Thymus (tissue), 11 donors: ENCODE data around the gene ZNF385B. TPM values are rescaled to one million over a fixed set of nuclear protein-coding genes. Genes with fewer than 3 reads are reported as not detected.

Experiments
- DNase-seq, 9 donors: peaks; one replicate each; pipeline ENCODE4 v3.0.0-alpha.2; 2013; ENCODE audit warnings: low spot score in 9 of 9, low read depth in 6 of 9, missing footprints in 1 of 9
- H3K27ac ChIP-seq, 2 donors: one replicate each; pipeline ENCODE4 v1.5.1; 2013; ENCODE audit warnings: control low read depth in 1 of 2, low read depth in 1 of 2, low read length in 1 of 2, mild to moderate bottlenecking in 1 of 2, moderate library complexity in 1 of 2
- H3K27me3 ChIP-seq, 2 donors: one replicate each; pipeline ENCODE4 v1.5.1; 2013; ENCODE audit warnings: low read length in 1 of 2; ENCODE audit not compliant: control insufficient read depth in 2 of 2, insufficient read depth in 1 of 2
- H3K36me3 ChIP-seq, 2 donors: one replicate each; pipeline ENCODE4 v1.5.1; 2013; ENCODE audit warnings: low read length in 1 of 2, mild to moderate bottlenecking in 1 of 2, moderate library complexity in 1 of 2; ENCODE audit not compliant: control insufficient read depth in 2 of 2, insufficient read depth in 2 of 2
- H3K4me1 ChIP-seq, 2 donors: one replicate each; pipeline ENCODE4 v1.5.1; 2013; ENCODE audit warnings: low read length in 2 of 2; ENCODE audit not compliant: control insufficient read depth in 2 of 2, insufficient read depth in 2 of 2
- H3K4me3 ChIP-seq, 2 donors: one replicate each; pipeline ENCODE4 v1.5.1; 2013; ENCODE audit warnings: low read length in 2 of 2, control low read depth in 1 of 2, mild to moderate bottlenecking in 1 of 2
- H3K9me3 ChIP-seq, 2 donors: one replicate each; pipeline ENCODE4 v1.5.1; 2013; ENCODE audit warnings: low read length in 1 of 2, mild to moderate bottlenecking in 1 of 2; ENCODE audit not compliant: control insufficient read depth in 2 of 2, insufficient read depth in 1 of 2
- WGBS: extraction: QIAGEN DNeasy Blood & Tissue Kit; methylation state at CpG from one replicate; pipeline ENCODE4 v1.1.7; 2013; 5-methylcytosine and 5-hydroxymethylcytosine counted together
- polyA plus RNA-seq: library from polyadenylated mRNA; stranded (reverse); fragments of 200-250 nt; gene quantifications from one replicate; pipeline ENCODE4 v1.2.3, GENCODE V29; 2013
- total RNA-seq: library from RNA; stranded (reverse); fragments of 120-200 nt; gene quantifications from one replicate; pipeline ENCODE4 v1.2.4, GENCODE V29; 2013
- donor health status: healthy.

The ZNF385B gene
- total and polyA plus RNA-seq, 2 donors: 0.14 to 2.0 TPM

- Histone ChIP-seq H3K4me1 (no peaks in the 10 kb centered on the region), H3K9me3 (no peaks in the 10 kb centered on the region), H3K27me3 (no peaks in the 10 kb centered on the region), H3K36me3 (no peaks in the 10 kb centered on the region), H3K4me3 (no peak overlapping the region), H3K27ac (no peak overlapping the region)
- 92% methylated on average over 3 of the region's 3 CpGs for WGBS
- DNase-seq: no peak
Measured at GRCh38 chr2:179593323-179593722, 268.1 kb downstream of the ZNF385B start.

GRCh38 chr2:179592167-179592936 is 269.1 kb downstream of the ZNF385B start:
- H3K36me3 ChIP-seq: no peaks in the 10 kb centered on the region
- 83% methylated on average over 7 of the region's 7 CpGs for WGBS
- no peak for DNase-seq

GRCh38 chr2:179591690-179592089 is 269.7 kb downstream of the ZNF385B start:
- Histone ChIP-seq H3K27me3 (no peaks in the 10 kb centered on the region), H3K4me3 (no peak overlapping the region), H3K27ac (no peak overlapping the region), H3K4me1 (no peaks in the 10 kb centered on the region), H3K36me3 (no peaks in the 10 kb centered on the region), H3K9me3 (no peaks in the 10 kb centered on the region)
- 95% methylated on average over 1 of the region's 1 CpG for WGBS
- no peak for DNase-seq

More at GRCh38 chr2:179592167-179592936, 269.1 kb downstream of the ZNF385B start:
- Histone ChIP-seq H3K27me3 (no peaks in the 10 kb centered on the region), H3K4me1 (no peaks in the 10 kb centered on the region), H3K27ac (no peak overlapping the region), H3K9me3 (no peaks in the 10 kb centered on the region), H3K4me3 (no peak overlapping the region)

- 69% methylated on average over 3 of the region's 3 CpGs for WGBS
- no peak for DNase-seq
Measured at GRCh38 chr2:179588486-179589145, 272.8 kb downstream of the ZNF385B start.

GRCh38 chr2:179584760-179585159 is 276.7 kb downstream of the ZNF385B start:
- no peak overlapping the region for H3K4me3 ChIP-seq
- no peaks in the 10 kb centered on the region for H3K4me1 ChIP-seq
- no peak for DNase-seq
- no peaks in the 10 kb centered on the region for H3K36me3 ChIP-seq
- no peaks in the 10 kb centered on the region for H3K27me3 ChIP-seq
- no peak overlapping the region for H3K27ac ChIP-seq
- no peaks in the 10 kb centered on the region for H3K9me3 ChIP-seq

More at GRCh38 chr2:179588486-179589145, 272.8 kb downstream of the ZNF385B start:
- no peaks in the 10 kb centered on the region for H3K4me1 ChIP-seq
- H3K9me3 ChIP-seq: no peaks in the 10 kb centered on the region
- H3K27me3 ChIP-seq: no peaks in the 10 kb centered on the region
- H3K27ac ChIP-seq: no peak overlapping the region
- no peaks in the 10 kb centered on the region for H3K36me3 ChIP-seq
- no peak overlapping the region for H3K4me3 ChIP-seq

GRCh38 chr2:179581605-179582004 is 279.8 kb downstream of the ZNF385B start:
- DNase-seq: no peak
- whole genome bisulfite sequencing: 100% methylated on average over 1 of the region's 1 CpG
- H3K4me3 ChIP-seq: no peak overlapping the region
- H3K36me3 ChIP-seq: no peaks in the 10 kb centered on the region
- H3K4me1 ChIP-seq: no peaks in the 10 kb centered on the region
- H3K27me3 ChIP-seq: no peaks in the 10 kb centered on the region
- H3K27ac ChIP-seq: no peak overlapping the region
- H3K9me3 ChIP-seq: no peaks in the 10 kb centered on the region

GRCh38 chr2:179580378-179581146 is 280.9 kb downstream of the ZNF385B start:
- Histone ChIP-seq H3K27ac (no peak overlapping the region), H3K27me3 (no peaks in the 10 kb centered on the region), H3K4me1 (no peaks in the 10 kb centered on the region), H3K36me3 (no peaks in the 10 kb centered on the region), H3K9me3 (no peaks in the 10 kb centered on the region), H3K4me3 (no peak overlapping the region)
- 85% methylated on average over 4 of the region's 4 CpGs for WGBS
- DNase-seq: no peak

GRCh38 chr2:179579800-179580199 is 281.6 kb downstream of the ZNF385B start:
- Histone ChIP-seq H3K27me3 (no peaks in the 10 kb centered on the region), H3K4me3 (no peak overlapping the region), H3K4me1 (no peaks in the 10 kb centered on the region), H3K9me3 (no peaks in the 10 kb centered on the region), H3K27ac (no peak overlapping the region), H3K36me3 (no peaks in the 10 kb centered on the region)
- no peak for DNase-seq
